GM12874 (cell line): Measurements from ENCODE around the gene DAAM2.

Experiments used
- CTCF ChIP-seq: IDR thresholded peaks from 2 replicates; pipeline ENCODE4 v1.5.1; 2011; ENCODE audit warnings: low read depth, mild to moderate bottlenecking, control low read depth, low read length, moderate library complexity; ENCODE audit not compliant: insufficient read depth

Gene DAAM2

GRCh38 chr6:39876826-39877225 lies 84.7 kb downstream of the DAAM2 start:
- TF ChIP-seq CTCF: no peak

GRCh38 chr6:39879535-39879934 lies 87.4 kb downstream of the DAAM2 start:
- TF ChIP-seq CTCF: no peak

GRCh38 chr6:39880594-39880993 lies 88.4 kb downstream of the DAAM2 start:
- TF ChIP-seq CTCF: no peak

GRCh38 chr6:39881851-39882530 lies 89.8 kb downstream of the DAAM2 start:
- no peak for TF ChIP-seq CTCF

- no peak for TF ChIP-seq CTCF
Measured at GRCh38 chr6:39882531-39882899, 90.3 kb downstream of the DAAM2 start.

- no peak for TF ChIP-seq CTCF
Measured at GRCh38 chr6:39884696-39885095, 92.5 kb downstream of the DAAM2 start.

- TF ChIP-seq CTCF: no peak
Measured at GRCh38 chr6:39885691-39886090, 93.5 kb downstream of the DAAM2 start.
